ENCODE measurements around the gene EXOC4.

The EXOC4 gene

GRCh38 chr7:133552079-133552478 lies 299.2 kb downstream of the EXOC4 start:
- TF ChIP-seq CTCF (IDR thresholded peaks at IDR 0.05; ENCODE audit: borderline replicate concordance, insufficient read depth, low read depth, low read length), result no peak
- H3K4me3 ChIP-seq (ENCODE audit: low read depth, low read length), result no peak overlapping the region

GRCh38 chr7:133554330-133554729 lies 301.5 kb downstream of the EXOC4 start:
- TF ChIP-seq CTCF (IDR thresholded peaks at IDR 0.05; ENCODE audit: borderline replicate concordance, insufficient read depth, low read depth, low read length), result no peak
- no peak overlapping the region for H3K4me3 ChIP-seq (ENCODE audit: low read depth, low read length)

- H3K4me3 ChIP-seq (ENCODE audit: low read depth, low read length), result no peak overlapping the region
- no peak for TF ChIP-seq CTCF (IDR thresholded peaks at IDR 0.05; ENCODE audit: borderline replicate concordance, insufficient read depth, low read depth, low read length)
Observed at GRCh38 chr7:133556048-133556447, 303.2 kb downstream of the EXOC4 start.

GRCh38 chr7:133556553-133556952 lies 303.7 kb downstream of the EXOC4 start:
- TF ChIP-seq CTCF (IDR thresholded peaks at IDR 0.05; ENCODE audit: borderline replicate concordance, insufficient read depth, low read depth, low read length), result no peak

GRCh38 chr7:133560900-133561299 lies 308.0 kb downstream of the EXOC4 start:
- no peak overlapping the region for H3K4me3 ChIP-seq (ENCODE audit: low read depth, low read length)
- TF ChIP-seq CTCF (IDR thresholded peaks at IDR 0.05; ENCODE audit: borderline replicate concordance, insufficient read depth, low read depth, low read length), result no peak

More at GRCh38 chr7:133556553-133556952, 303.7 kb downstream of the EXOC4 start:
- no peak overlapping the region for H3K4me3 ChIP-seq (ENCODE audit: low read depth, low read length)

- H3K4me3 ChIP-seq (ENCODE audit: low read depth, low read length), result no peak overlapping the region
- TF ChIP-seq CTCF (IDR thresholded peaks at IDR 0.05; ENCODE audit: borderline replicate concordance, insufficient read depth, low read depth, low read length), result no peak
Observed at GRCh38 chr7:133561396-133561795, 308.5 kb downstream of the EXOC4 start.

GRCh38 chr7:133562621-133563020 lies 309.7 kb downstream of the EXOC4 start:
- TF ChIP-seq CTCF (IDR thresholded peaks at IDR 0.05; ENCODE audit: borderline replicate concordance, insufficient read depth, low read depth, low read length), result no peak
- no peak overlapping the region for H3K4me3 ChIP-seq (ENCODE audit: low read depth, low read length)
